ENCODE data around the gene RAB40C. TPM values are rescaled to one million over a fixed set of nuclear protein-coding genes. Genes with fewer than 3 reads are reported as not detected.

The RAB40C gene
- total RNA-seq, 1 donor from 2014 or later, result 30.6 TPM

GRCh38 chr16:590815-591200 lies 942 bp downstream of the RAB40C start:
- Mint-ChIP-seq H3K36me3 (ENCODE audit: insufficient read depth) (peaks cover 3% of the 10 kb centered on the region), H3K27me3 (peaks cover 6% of the 10 kb centered on the region), H3K4me1 (ENCODE audit: low read depth) (peaks cover 23% of the 10 kb centered on the region), H3K9me3 (ENCODE audit: low read depth) (no peaks in the 10 kb centered on the region), H3K27ac (peak overlapping the region; percentile 90), H3K4me3 (ENCODE audit: low read depth) (peak overlapping the region; percentile 80)
- TF ChIP-seq CTCF (IDR thresholded peaks at IDR 0.05; ENCODE audit: unreplicated experiment), result no peak
- no peak for DNase-seq (ENCODE audit: low spot score, unreplicated experiment)

GRCh38 chr16:591231-591630 lies 1.4 kb downstream of the RAB40C start:
- Mint-ChIP-seq H3K4me1 (ENCODE audit: low read depth) (peaks cover 23% of the 10 kb centered on the region), H3K36me3 (ENCODE audit: insufficient read depth) (peaks cover 3% of the 10 kb centered on the region), H3K27me3 (peaks cover 3% of the 10 kb centered on the region), H3K4me3 (ENCODE audit: low read depth) (peak overlapping the region; percentile 80), H3K27ac (peak overlapping the region; percentile 90), H3K9me3 (ENCODE audit: low read depth) (no peaks in the 10 kb centered on the region)
- no peak for TF ChIP-seq CTCF (IDR thresholded peaks at IDR 0.05; ENCODE audit: unreplicated experiment)
- no peak for DNase-seq (ENCODE audit: low spot score, unreplicated experiment)

GRCh38 chr16:591892-592517 lies 2.1 kb downstream of the RAB40C start:
- no peak for TF ChIP-seq CTCF (IDR thresholded peaks at IDR 0.05; ENCODE audit: unreplicated experiment)
- H3K4me3 Mint-ChIP-seq (ENCODE audit: low read depth), result peak overlapping the region; percentile 80
- H3K27me3 Mint-ChIP-seq, result no peaks in the 10 kb centered on the region
- no peak overlapping the region for H3K27ac Mint-ChIP-seq
- no peak for DNase-seq (ENCODE audit: low spot score, unreplicated experiment)
- peaks cover 7% of the 10 kb centered on the region for H3K36me3 Mint-ChIP-seq (ENCODE audit: insufficient read depth)
- no peaks in the 10 kb centered on the region for H3K9me3 Mint-ChIP-seq (ENCODE audit: low read depth)
- H3K4me1 Mint-ChIP-seq (ENCODE audit: low read depth), result peaks cover 23% of the 10 kb centered on the region

- no peak for DNase-seq (ENCODE audit: low spot score, unreplicated experiment)
- Mint-ChIP-seq H3K4me1 (ENCODE audit: low read depth) (peaks cover 20% of the 10 kb centered on the region), H3K4me3 (ENCODE audit: low read depth) (no peak overlapping the region), H3K36me3 (ENCODE audit: insufficient read depth) (peaks cover 7% of the 10 kb centered on the region), H3K27ac (no peak overlapping the region), H3K9me3 (ENCODE audit: low read depth) (no peaks in the 10 kb centered on the region), H3K27me3 (no peaks in the 10 kb centered on the region)
- no peak for TF ChIP-seq CTCF (IDR thresholded peaks at IDR 0.05; ENCODE audit: unreplicated experiment)
These were observed 2.8 kb downstream of the RAB40C start for GRCh38 chr16:592518-593306.

- Mint-ChIP-seq H3K36me3 (ENCODE audit: insufficient read depth) (peaks cover 7% of the 10 kb centered on the region), H3K4me3 (ENCODE audit: low read depth) (peak overlapping the region; percentile 40), H3K27me3 (no peaks in the 10 kb centered on the region), H3K4me1 (ENCODE audit: low read depth) (peaks cover 19% of the 10 kb centered on the region), H3K27ac (peak overlapping the region; percentile 89), H3K9me3 (ENCODE audit: low read depth) (no peaks in the 10 kb centered on the region)
- no peak for DNase-seq (ENCODE audit: low spot score, unreplicated experiment)
- no peak for TF ChIP-seq CTCF (IDR thresholded peaks at IDR 0.05; ENCODE audit: unreplicated experiment)
These were observed 3.5 kb downstream of the RAB40C start for GRCh38 chr16:593406-593805.

All from progenitor cell of endocrine pancreas (in vitro differentiated cells).